8988T (cell line): ENCODE data around the gene GDA.

Experiments
- DNase-seq: peaks from one replicate; pipeline ENCODE4 v3.0.0; 2011

GDA gene

DNA sequence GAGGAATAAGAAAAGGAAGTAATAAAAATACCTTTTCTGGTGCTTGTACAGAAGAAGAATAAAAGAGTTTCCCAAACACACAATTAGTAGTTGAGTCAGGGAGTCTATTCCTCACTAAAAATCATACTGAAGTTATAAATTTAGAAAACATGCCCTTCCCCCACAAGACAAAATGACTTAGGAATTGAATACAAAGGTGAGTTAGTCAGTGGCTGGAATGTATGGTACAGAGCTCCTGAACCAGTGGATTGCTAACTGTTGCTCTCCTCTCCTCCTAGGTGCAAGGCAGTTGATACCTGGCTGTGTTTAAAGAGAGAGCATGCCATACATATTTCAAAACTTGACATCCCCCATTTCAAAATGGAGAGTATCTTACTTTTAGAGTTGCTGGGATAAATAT, 1.9 kb downstream of the GDA start:
- DNase-seq = no peak

DNA sequence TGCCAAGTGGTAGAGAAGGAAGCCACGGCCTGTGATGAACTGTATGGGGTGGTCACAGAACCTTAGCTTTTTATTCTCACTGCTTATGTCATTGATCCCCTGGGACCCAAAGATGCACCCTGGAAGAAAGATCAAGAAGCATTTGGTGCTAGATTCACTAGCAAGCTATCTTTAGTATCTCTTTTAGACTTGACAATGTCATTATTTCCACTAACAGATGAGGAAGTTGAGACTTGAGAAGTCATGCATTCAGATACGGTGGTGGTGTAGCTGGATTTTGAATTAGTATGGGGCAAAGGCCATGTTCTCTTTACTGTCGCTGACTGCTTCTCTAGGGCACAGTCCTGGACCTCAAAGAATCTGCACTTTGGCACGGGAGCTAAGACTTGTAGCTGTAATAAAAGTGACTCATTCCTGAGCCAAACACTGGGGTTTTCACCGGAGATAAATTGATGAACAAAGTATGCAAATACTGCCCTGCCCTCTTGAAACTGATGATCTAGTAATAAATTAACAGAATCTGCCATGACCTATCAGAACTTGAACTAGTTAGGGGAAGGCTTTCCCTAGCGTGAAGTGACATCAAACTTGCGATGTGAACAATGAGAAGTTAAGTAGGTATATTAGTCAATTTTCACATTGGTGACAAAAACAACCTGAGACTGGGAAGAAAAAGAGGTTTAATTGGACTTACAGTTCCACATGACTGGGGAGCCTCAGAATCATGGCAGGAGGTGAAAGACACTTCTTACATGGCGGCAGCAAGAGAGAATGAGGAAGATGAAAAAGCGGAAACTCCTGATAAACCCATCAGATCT, 5.4 kb downstream of the GDA start:
- no peak for DNase-seq

DNA sequence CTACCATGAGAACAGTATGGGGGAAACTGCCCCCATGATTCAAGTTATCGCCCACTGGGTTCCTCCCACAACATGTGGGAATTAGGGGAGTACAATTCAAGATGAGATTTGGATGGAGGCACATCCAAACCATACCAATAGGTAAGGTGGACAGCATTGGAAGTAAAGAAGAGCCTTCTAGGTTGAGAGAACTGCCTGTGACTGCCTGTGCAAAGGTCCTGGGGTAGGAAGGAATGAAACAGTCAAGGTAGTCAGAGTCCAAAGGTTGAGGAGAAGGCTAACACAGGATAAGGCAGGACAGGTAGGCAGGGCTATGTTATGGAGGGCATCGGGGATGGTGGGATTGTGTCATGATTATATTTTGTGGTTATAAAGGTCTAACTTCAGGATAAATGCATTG, 6.1 kb downstream of the GDA start:
- no peak for DNase-seq

DNA sequence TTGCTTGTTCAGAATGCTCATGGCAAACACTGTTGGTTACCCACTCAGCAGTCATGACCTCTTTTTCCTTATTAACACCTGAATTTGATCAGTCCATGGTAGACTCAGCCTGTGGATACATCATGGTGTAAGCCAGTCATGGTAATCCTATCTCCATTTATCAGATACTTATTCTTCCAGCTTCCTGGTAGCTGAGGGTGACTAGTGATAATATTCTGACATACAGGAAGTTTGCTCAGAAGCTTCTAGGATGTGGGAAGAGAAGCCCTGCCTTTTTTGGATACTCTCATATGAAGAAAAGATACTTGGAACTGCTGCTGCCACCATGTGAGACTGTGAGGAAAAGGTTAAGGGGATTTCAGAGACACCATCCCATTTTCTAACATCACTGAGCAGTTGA, 7.3 kb downstream of the GDA start:
- DNase-seq = no peak

DNA sequence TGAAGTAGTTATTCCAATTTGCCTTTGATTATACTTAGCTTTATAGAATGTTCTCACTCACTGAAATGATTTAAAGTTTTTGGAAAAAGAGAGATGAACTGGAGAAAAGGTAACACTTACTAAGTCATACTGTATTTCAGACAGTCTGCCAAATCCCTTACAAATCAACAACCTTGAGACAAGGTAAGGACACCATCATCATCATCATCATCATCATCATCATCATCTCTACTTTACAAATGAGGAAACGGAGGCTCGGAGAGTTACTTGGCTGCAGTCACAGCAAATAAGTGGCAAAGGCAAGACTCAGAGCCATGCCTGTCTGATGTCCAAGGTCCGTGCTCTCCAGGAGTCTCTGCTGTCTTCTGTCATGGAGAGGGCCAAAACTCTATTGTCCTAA, 9.4 kb downstream of the GDA start:
- DNase-seq = no peak

DNA sequence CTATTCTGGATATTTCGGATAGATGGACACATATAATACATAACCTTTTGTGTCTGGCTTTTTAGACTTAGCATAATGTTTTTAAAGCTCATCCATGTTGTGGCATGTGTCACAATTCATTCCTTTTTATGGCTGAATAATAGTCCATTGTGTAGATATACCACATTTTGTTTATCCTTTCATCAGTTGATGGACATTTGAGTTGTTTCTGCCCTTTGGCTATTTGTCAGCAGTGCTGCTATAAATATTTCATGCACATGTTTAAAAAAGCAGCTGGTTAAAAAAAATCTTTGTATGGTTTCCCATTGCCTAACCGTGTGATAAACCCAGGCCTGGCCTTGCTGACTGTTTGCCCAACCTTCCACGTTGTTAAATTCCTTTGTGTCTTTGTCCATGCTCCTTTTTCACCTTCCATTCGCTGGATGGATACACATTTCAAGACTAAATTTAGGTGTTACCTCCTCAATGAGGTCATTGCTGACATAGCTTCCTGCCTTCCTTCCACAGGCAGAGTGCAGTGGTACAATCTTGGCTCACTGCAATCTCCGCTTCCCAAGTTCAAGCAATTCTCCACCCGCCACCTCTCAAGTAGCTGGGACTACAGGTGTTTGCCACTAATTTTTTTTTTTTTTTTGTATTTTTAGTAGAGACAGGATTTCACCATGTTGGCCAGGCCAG, 11.3 kb downstream of the GDA start:
- no peak for DNase-seq

DNA sequence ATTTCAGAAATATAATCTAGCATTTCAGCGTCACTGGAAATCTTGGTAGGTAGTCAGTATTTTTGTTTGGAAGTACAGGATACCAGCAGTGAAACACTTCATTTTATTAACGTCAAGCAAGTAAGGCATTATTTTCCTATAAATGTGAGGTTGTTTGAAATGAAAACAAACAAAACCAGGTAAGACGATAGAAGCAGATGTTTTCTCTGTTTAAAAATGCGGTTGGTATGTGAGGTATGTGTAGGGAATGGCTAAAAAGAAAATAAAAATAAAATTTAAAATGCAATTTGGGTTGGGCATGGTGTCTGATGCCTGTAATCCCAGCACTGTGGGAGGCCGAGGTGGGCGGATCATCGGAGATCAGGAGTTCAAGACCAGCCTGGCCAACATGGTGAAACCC, 16.1 kb downstream of the GDA start:
- no peak for DNase-seq

DNA sequence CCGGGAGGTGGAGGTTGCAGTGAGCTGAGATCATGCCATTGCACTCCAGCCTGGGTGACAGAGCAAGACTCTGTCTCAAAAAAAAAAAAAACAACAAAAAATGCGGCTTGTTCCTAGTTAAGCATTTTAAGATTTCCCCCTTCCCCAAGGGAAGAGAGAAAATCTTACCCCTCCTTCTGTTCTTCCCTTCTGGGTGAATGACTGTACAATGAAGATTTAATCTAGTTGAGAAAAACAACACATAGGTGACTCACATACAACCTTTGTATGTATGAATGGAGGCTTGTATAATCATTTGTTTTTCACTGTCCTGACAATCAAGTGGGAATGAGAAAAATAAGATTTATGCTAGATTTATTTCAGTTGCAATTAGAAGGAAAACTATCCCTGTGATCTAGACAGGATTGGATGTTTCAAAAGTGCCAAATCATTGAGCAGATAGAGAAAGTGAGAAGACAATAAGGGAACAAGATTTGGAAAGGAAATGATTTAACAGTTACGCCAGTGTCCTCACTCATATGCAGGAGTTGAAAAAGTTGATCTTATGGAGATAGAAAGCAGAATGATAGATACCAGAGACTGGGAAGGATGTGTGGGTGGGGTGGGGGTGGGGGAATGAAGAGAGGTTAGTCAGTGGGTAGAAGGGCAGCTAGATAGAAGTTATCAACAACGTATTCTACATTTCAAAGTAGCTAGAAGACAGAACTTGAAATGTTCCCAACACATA, 16.7 kb downstream of the GDA start:
- DNase-seq = no peak

DNA sequence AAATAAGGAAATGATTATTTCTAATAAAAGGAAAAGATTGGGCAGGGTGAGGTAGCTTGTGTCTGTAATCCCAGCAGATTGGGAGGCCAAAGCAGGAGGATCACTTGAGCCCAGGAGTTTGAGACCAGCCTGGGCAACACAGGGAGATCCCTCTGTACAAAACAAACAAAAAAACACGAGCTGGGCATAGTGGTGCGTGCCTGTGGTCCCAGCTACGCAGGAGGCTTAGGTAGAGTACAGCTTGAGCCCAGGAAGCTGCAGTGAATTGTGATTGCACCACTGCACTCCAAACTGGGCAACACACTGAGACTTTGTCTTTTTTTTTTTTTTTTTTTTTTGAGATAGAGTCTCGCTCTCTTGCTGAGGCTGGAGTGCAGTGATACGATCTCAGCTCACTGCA, 18.8 kb downstream of the GDA start:
- DNase-seq = no peak

DNA sequence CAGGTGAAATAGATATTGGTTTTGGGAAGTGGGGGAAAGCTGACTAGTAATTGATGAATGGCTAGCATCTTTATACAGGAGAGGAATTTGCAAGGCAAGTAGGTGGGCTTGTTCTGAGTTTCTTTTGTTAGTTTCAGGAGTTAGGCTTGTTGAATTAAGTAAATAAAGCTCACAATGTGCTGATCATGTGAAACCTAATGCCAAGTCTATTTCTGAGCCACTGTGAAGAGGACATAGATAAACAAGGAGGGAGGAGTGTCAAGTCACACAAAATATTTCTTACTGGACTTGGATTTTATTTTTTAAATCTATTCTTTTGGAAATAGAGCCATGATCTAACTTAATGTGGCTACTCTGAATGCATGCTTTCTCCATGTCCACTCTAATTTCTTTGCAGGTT, 19.9 kb downstream of the GDA start:
- no peak for DNase-seq

DNA sequence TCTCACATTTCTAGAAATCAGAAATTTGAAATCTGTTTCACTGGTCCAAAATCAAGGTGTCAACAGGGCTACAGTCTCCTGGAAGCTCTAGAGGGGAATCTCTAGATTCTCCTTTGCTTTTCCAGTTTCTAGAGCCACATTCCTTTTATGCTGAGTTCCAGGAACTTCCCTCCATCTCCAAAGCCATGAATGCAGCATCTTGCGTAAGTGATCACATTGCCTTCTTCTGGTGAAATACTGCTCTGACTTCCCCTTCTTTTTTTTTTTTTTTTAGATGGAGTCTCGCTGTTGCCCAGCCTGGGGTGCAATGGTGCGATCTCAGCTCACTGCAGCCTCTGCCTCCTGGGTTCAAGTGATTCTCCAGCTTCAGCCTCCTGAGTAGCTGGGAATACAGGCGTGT, 23.8 kb downstream of the GDA start:
- DNase-seq = no peak

DNA sequence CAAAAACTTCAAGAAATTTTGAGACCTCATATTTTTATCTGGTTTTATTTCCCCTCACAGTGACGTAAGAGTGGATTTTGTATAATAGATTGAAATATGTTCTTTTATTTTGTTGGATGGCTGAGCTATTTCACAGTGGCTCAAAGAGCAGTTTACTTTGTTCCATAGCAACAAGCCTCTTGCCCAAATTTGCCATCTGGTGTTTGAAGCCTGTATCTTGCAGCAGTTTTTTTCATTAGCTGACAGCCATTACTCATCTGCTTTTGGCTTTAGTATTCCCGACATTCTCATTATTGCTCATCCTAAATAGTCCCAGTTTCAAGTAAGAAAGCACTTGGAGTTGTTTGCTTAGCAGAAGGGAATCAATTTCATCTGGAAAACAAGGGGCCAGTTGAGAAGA, 36.3 kb downstream of the GDA start:
- DNase-seq = no peak

DNA sequence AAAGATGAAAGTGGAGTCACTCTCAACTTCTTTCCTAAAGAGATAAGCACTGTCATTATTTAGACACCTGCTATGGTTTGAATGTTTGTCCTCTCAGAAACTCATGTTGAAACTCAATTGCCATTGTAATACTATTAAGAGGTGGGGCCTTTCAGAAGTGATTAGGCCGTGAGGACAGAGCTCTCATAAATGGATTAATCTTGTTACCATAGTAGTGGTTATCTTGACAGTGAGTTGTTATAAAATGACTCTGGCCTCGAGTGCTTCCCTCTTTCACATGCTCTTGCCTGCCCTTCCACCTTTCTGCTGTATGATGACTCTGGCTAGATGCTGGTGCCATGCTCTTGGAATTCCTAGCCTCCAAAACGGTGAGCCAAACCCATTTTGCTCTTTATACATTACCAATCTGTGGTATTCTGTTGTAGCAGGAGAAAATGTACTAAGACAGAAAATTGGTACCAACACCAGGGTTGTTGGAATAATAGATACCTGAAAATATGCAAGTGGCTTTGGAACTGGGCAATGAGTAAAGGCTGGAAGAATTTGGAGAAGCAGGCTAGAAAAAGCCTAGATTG, 38.0 kb downstream of the GDA start:
- DNase-seq = no peak

DNA sequence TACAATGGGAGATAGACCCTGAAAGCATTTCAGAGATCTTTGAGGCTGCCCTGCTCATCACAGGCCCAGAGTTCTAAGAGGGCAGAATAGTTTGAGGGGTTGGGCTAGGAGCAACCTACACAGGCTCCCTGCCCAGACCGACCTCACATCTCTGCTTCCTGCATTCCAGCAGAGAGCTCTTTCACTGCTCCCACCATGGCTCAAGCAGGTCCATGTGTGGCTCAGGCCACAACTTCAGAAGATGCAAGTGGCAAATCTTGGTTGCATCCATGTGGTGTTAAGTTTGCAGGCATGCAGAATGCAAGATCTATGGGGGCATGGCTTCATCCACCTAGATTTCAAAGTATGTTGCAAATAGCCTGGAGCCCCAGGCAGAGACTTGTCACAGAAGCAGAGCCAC, 39.0 kb downstream of the GDA start:
- no peak for DNase-seq

DNA sequence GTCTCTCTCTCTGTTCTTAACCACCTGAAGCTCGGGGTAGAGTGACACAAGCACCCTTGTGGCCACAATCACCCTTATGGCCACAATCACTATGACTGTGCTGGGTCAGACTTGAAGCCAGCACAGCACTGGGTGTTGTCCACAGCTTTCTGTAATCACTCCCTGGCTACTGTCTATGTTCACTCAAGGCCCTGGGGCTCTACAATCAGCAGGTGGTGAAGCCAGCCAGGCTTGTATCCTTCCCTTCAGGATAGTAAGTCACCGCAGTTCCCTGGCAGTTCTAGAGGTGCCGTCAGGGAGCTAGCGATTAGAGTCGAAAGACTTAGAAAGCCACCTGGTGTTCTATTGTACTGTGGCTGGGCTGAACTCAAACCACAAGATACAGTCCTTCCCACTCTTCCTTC, 44.2 kb downstream of the GDA start:
- DNase-seq = no peak

DNA sequence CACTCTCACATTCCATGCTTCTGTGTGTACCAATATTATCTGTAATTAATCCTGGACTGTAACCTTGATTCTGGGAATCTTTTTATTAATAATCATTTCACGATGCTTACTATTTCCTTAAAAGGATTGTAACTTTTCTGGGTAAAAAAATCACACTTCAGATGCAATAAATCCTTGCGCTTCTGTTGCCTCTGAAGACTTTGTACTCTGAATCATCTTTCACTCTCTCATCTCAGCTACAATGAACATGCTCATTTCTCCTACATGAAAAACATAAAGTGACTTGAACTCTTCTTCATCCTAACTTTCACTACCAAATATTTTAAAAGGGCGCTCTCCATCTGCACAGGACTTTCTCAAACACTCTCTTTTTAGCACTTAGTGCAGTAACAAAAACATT, 50.0 kb downstream of the GDA start:
- DNase-seq = no peak

DNA sequence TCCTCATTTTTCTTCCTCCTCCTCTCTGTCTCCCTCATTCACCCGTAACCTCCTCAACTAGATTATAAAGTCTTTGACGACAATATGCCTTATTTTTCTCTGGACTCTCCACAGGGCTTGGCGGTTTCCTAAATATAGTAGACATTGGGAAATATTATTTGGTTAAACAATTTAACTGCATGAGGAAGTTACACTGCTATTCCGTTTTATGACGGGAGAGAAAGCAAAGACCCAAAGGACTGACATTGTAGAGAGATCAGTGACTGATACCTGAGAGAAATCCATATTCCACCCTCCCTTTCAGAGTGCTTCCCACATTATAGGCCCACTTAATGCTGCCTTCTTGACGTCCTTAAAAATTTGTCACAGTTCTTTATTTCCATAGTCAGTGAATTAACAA, 51.2 kb downstream of the GDA start:
- no peak for DNase-seq

DNA sequence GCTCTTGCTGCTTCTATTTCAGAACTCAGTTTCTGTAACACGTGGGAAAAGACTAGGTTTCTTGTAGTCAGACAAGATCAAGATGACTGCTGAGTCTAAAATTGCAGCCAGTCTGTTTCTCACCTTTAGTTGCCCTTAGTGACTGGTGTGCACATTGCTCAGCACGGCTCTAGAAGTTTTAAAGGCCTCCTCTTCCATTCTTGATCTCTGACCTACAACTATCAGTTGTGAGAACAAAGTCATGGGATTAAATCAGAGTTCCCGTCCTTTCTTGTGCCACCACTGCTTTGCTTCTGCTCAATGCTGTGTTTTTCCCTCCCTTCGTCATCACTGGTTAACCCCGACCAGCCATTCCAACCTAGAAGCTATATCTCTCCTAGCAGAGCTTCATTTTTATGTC, 52.8 kb downstream of the GDA start:
- DNase-seq = no peak

DNA sequence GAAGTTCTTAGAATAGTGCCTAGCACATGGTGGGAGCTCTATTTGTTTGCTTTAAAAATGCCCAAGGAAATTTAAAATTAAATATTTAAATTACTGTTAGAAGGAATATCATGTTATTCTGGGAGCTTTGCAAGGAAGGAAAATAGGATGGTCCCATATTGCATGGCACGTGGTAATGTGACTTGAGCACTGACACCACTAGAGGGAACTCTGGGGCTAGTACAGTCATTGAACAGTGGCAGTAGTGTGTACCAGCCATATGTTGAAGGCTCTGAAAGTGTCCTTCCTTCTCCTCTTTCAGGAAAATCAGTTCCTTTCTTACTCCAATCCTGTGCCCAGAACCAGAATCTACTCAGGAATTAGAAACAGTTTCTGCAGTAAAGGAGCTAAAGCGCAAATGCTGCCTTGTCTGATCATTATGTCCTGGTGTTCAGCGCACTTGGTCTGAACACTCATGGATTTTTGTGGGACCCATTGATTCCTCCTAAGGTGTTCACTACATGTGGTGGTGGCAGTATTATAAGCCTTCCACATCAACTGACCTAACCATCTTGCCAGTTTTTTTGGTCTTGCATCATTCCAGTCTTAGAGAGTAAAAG, 54.1 kb downstream of the GDA start:
- peak; percentile 22 for DNase-seq

DNA sequence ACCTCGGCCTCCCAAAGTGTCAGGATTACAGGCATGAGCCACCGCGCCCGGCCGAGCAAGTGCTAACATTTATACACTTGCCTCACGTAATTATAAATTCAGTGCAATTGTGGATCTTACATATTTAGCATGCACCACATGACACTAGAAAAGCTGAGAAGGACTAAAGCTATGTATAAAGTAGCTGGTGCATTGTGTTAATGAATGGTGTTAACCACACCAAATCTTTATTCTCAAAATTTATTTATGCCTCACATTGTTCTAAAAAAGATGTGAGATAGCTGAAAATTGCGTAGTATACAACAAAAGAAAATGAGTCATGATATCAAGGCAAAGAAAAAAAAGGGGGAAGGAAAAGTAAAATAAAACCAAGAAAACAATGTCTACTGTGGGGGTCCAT, 54.8 kb downstream of the GDA start:
- DNase-seq = no peak

DNA sequence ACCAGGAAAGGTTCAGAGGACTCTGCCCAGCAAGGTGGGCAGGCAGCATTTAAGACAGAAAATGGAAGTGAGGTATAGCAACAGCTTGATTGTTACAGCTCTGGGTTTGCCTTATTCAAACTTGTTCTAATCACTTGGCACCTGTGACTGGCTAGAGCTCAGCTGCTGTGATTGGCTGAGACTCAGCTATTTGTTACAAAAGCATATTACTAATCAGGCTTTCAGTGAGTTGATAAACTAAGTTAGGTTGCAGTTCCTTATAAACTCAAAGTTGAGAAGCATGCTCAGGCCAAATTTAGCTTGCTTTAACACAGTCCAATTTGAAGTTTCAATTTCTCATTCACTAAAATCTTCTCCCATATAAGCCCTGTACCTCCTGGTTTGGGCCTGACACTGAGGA, 56.3 kb downstream of the GDA start:
- DNase-seq = no peak

DNA sequence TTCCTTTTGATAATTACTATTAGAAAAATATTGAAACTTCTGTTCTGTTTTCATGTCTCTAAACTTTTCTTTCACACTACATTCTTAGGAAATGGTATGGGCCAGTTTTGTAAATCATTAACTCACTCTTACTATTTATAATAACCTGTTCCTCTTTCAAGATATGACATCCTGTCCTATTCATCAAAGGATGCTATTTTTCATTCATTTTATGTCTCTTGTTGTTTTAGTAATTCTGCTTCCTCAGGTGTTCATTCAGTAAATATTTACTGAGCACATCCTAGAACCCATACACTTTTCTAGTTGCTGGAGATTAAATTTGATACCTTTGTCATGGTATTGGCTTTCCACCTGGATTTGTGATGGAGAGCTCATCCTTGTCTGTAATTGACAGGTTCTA, 58.0 kb downstream of the GDA start:
- DNase-seq = no peak

DNA sequence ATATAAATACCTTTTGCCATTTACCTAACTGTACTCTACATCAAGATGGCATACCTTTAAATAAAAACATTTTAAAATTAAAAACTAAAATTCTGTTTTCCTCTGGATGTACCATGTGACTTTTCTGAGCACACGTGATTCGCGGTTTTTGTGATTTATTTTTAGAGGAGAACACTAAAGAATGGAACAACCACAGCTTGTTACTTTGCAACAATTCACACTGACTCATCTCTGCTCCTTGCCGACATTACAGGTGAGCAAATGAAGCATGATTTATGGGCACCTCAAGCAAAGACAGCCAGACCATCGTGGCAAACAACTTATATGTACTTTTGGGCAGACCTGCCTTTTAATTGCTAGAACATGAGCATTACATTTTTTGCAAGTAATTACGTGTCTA, 61.3 kb downstream of the GDA start:
- DNase-seq = no peak
